Measurements from ENCODE around the gene CAMK1. TPM values are rescaled to one million over a fixed set of nuclear protein-coding genes. Genes with fewer than 3 reads are reported as not detected.
"Not testable (repeated sequence)": the region's sequence is repeated elsewhere in the genome, so short reads cannot be mapped to it uniquely, and the experiment has no call there.

The CAMK1 gene
- total RNA-seq, 4 donors from 2014 or later = 50.9 to 180 (median 77.6) TPM

GRCh38 chr3:9776896-9777693 lies 7.3 kb upstream of the CAMK1 start:
- no peak for DNase-seq (ENCODE audit: low spot score)
- no peak for TF ChIP-seq CTCF (IDR thresholded peaks at IDR 0.05)
- no peak for ATAC-seq (ENCODE audit: low FRiP score)

- not testable (repeated sequence) for DNase-seq (ENCODE audit: low spot score); ATAC-seq (ENCODE audit: low FRiP score)
Measured at GRCh38 chr3:9771007-9771406, 1.3 kb upstream of the CAMK1 start.

- DNase-seq (ENCODE audit: low spot score) (peak; percentile 83), ATAC-seq (ENCODE audit: low FRiP score) (peak; percentile 50)
- no peak for TF ChIP-seq CTCF (IDR thresholded peaks at IDR 0.05)
Measured at GRCh38 chr3:9770276-9770812, 597 bp upstream of the CAMK1 start.

- DNase-seq (ENCODE audit: low spot score) = no peak
- no peak for TF ChIP-seq CTCF (IDR thresholded peaks at IDR 0.05)
- peak; percentile 2 for ATAC-seq (ENCODE audit: low FRiP score)
Measured at GRCh38 chr3:9769012-9769411, 735 bp downstream of the CAMK1 start.

- ATAC-seq (ENCODE audit: low FRiP score) (no peak), DNase-seq (ENCODE audit: low spot score) (no peak)
- TF ChIP-seq CTCF (IDR thresholded peaks at IDR 0.05) = no peak
Measured at GRCh38 chr3:9768141-9768775, 1.5 kb downstream of the CAMK1 start.

- TF ChIP-seq CTCF (IDR thresholded peaks at IDR 0.05) = no peak
- no peak for ATAC-seq (ENCODE audit: low FRiP score)
- DNase-seq (ENCODE audit: low spot score) = no peak
Measured at GRCh38 chr3:9767418-9767817, 2.3 kb downstream of the CAMK1 start.

GRCh38 chr3:9765865-9766264 lies 3.9 kb downstream of the CAMK1 start:
- no peak for ATAC-seq (ENCODE audit: low FRiP score)
- TF ChIP-seq CTCF (IDR thresholded peaks at IDR 0.05) = no peak
- no peak for DNase-seq (ENCODE audit: low spot score)
